ENCODE results near the gene VILL. TPM values are rescaled to one million over a fixed set of nuclear protein-coding genes. Genes with fewer than 3 reads are reported as not detected.
"Not testable (repeated sequence)": the region's sequence is repeated elsewhere in the genome, so short reads cannot be mapped to it uniquely, and the experiment has no call there.

The VILL gene
- total RNA-seq, 1 experiment from 2014 or later: 3.5 TPM

DNA sequence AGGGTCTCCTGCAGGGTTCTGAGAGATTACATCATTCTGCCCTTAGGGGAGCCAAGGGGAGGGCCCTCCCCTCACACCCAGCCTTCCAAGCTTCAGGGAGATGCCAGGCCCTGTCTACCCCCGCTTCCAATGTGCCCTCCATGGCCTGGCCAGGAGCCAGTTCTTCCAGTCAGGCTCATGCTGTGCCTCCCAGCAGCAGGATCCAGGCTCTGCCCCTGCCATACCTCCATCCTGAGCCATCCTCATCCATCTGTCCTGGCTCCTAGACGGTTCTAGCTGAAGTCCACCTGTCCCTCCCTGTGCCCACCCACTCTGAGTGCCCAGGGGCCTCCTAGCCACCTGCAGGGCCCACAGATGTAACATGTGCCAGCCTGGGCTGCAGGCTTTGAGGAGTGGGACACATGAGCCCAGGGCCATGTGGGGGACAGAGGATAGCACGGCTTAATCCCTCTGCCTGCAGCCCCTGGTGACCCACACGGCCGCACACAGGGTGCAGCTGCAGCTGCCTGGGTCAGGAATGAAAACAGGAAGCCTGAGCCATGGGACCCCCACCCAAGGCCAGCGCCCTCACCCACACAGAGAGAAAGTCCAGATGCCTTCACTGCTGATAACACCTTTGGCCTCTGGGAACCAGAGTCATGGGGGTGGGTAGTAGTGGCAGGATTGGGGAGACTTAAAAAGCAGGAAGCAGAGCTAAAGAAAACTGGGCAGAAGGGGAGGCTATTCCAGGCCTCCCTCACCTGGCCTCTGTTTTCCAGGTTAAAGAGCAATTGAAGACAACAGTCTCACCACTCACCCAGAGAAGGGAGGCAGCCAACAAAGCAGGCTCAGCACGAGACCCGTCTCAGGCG is 27.1 kb downstream of the VILL start:
- no peak for DNase-seq (ENCODE audit: low read depth)

- no peak for DNase-seq (ENCODE audit: low read depth)
These were observed 28.0 kb downstream of the VILL start for GRCh38 chr3:38018296-38019266.

- no peak for DNase-seq (ENCODE audit: low read depth)
These were observed 29.2 kb downstream of the VILL start for GRCh38 chr3:38019658-38020341.

DNA sequence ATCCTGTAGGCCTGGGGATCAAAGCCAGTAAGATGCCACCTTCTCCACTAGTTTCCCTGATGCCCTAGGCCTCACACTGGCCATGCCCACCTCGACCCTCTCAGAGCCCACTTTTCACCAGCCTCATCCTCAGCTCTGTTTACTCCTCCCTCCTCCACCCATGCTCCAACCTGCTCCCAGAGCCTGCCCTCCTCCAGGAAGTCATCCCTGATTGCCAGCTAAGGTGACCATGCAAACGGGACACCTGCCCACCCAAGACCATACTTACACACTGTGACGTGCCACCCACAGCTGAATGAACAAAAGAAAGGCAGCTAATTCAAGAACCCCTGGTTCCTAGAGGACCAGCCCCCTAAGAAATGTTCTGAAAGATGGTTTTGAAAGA is 29.7 kb downstream of the VILL start:
- no peak for DNase-seq (ENCODE audit: low read depth)

DNA sequence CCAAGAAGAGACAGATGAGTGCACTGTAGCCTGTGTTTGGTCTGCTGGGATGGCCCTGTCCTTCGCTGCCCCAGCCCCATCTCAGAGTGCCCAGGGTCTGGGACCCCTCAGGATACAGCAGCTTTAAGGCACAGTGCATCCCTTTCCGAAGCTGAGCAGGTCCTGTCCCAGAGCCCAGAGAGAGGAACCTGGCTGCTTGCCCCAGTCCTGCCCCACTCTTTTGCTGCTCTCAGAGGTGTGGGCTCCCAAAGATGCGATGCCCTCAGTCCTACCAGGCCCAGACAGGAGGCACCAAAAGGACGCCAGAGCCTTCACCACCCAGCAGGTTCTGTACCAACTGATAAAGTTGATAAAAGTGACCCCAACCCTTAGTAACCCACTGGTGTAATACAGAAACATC is 30.6 kb downstream of the VILL start:
- DNase-seq (ENCODE audit: low read depth): no peak

- no peak for DNase-seq (ENCODE audit: low read depth)
These were observed 31.7 kb downstream of the VILL start for GRCh38 chr3:38022301-38022700.

DNA sequence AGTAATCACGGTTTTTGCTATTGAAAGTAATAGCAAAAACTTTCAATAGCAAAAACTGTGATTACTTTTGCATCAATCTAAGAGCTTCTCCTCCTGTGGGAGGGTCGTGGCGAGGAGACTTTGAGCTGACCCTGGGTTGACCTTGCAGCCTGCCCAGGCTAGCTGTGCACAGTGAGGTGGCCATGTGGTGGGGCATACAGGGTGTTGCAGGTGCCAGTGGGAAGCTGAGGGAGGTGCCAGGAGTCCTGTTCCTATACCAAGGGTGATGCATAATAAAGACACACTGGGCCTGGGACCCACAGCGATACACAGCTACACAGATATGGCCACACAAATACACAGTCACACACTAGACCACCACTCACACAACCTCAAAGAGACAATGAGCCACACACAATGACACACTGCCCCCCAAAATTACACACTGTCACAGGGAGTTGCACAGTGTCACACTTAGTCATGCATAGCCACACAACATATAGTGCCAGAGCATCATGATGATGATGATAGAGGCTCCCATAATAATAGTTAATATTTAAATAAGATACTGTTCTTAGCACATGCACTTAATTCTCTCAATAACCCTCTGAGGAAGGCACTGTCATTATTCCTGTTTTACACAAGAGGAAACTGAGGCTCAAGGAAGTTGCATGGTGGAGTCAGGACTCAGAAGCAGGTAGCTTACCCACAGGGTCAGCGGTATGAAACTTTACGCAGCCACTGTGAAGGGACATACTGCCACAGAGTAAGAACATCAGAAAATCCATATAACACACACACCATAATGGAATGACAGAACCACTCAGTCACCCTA is 32.5 kb downstream of the VILL start:
- DNase-seq (ENCODE audit: low read depth): no peak

- DNase-seq (ENCODE audit: low read depth): no peak
These were observed 36.3 kb downstream of the VILL start for GRCh38 chr3:38026856-38027255.

GRCh38 chr3:38027466-38028465 is 37.2 kb downstream of the VILL start:
- no peak for DNase-seq (ENCODE audit: low read depth)

- no peak for DNase-seq (ENCODE audit: low read depth)
These were observed 38.2 kb downstream of the VILL start for GRCh38 chr3:38028621-38029361.

DNA sequence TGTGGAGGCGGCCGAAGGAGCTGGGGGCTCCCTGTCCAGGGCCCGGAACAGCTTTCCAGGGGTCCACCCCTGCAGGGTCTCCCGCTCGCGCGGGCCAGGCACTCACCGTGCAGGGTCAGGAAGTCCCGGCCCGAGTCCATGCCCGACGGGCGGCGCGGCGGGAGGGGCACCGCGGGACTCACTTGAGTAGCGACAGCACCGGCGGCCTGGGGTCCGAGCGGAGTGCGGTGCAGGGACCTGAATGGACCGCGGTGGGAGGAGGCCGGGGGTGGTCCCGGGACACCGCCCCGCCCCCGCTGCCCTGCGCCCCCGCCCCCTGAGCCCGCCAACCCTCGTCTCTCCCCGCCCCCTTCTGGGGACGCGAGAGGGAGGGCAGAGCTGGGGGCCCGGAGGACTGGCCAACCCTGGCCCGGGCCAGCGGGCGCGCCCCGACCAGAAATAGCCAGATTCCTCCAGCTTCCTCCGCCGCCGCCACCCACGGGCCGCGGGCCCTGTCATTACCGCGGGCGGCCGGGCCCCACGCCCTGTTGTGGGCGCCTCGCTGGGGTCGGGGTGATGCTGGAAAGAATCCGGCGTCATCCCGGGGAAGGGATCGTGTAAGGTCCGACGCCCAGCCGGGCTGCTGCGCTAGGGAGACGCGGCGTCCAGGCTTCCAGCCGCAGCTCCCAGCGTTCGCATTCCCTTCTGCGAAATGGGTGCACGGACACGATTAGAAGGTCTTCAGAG is 39.0 kb downstream of the VILL start, which contains the start of gene PLCD1:
TSS of gene PLCD1 (minus strand) at position 243 of the 726 bp plus-strand sequence. CDS start at position 140, 103 bp downstream.
- peak; percentile 56 for DNase-seq (ENCODE audit: low read depth)

DNA sequence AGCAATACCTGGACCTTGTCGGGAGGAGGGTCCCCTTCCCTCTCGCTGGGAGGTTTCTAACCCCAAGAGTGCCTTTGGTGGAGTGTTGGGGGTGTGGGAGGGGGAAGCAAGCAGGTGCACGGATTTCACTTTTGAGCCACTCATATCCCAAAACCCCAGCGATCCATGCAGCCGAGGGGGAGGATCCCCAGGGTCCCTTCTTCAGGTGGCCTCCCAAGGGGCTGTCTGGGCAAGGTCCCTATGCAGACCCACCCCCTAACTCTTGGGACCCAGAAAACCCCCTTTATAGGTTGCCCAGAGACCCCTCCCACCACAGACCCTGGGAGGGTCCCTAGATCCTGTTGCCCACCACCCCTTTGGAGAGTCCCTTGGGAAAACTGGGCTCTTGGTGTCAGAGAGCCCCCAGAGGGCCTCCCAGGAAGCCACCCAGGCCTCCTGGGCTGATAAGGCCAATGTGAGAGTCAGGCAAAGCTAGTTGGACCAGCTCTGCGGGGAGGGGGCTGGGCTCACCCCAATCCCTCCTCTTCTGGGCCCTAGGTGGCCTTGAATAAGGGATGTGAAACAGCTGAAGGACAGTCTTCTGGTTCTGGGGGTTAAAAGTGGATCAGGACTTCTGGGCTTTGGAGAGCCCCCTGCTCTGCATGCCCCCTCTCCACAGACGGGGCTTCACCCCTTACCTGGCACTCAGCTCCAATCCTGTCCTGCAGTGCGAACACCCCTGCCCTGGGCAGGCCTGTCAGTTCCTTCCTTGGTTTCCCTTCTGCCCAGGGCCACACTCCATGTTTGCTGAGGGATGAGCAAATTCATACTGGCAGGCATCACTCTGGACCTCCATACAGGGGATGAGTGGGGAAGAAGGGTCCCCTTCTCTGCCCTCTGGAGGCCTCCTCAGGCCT is 39.8 kb downstream of the VILL start:
- DNase-seq (ENCODE audit: low read depth): no peak

GRCh38 chr3:38031022-38031994 is 40.7 kb downstream of the VILL start:
- DNase-seq (ENCODE audit: low read depth): peak; percentile 71

DNA sequence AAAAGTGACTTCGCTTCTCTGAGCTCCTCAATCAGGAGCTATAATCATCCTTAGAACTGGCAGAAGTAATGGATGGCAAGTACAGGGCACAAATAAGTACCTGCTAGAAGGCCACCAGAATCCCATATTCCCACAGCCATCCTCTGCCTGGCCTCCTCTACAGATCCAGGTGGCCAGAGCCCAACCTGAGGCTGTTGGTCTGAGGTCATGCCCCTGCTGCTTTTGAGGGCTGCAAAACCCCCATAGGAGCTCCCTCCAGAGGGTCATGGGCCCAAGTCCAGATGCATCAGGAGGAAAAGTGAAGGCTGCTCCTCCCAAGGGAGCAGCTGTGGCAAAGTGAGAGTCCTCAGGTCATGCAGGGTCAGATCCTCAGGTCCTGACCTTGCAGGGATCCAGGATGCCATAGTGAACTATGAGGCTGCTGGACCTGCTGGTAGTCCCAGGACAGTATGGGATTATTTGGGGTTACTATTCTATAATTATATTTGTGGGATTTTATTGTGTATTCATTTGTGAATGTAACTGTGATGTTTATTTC is 41.8 kb downstream of the VILL start:
- DNase-seq (ENCODE audit: low read depth): no peak

DNA sequence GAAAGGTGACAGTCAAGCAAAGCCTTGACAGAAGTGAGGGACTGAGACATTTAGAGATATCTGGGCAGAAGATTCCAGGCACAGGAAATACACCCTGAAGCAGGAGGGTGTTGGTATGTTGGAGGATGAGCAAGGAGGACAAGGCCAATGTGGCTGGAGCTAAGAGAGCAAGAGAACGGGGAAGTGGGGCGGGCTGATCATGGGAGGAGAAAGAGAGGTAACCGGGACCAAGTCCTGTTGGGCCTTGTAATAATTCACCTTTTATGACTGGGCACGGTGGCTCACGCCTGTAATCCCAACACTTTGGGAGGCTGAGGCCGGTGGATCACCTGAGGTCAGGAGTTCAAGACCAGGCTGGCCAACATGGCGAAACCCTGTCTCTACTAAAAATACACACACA is 43.0 kb downstream of the VILL start:
- DNase-seq (ENCODE audit: low read depth): not testable (repeated sequence)

- not testable (repeated sequence) for DNase-seq (ENCODE audit: low read depth)
These were observed 43.7 kb downstream of the VILL start for GRCh38 chr3:38034335-38034734.
